HCT116 (cell line): ENCODE data around the gene THBS4. TPM values are rescaled to one million over a fixed set of nuclear protein-coding genes. Genes with fewer than 3 reads are reported as not detected.

Source experiments
- ATAC-seq: fragments of 200-7000 bp; cut with Tn5 transposase; 2 replicates; pipeline ENCODE4 v1.9.1; 2020; ENCODE audit warnings: mild to moderate bottlenecking, moderate library complexity
- BruUV-seq: library from RNA; stranded (reverse); fragments of 400-500 nt; replicated peaks from 2 replicates; lab custom pipeline; 2021; lab: Mats Ljungman, UMichigan
- CTCF ChIA-PET: fragments of 300-600 bp; sonication (Branson Sonifier 250); formaldehyde crosslinking; loops from one replicate; lab custom pipeline; 2021; ENCODE audit warnings: antibody characterized with exemption; lab: Charles Lee
- POLR2A ChIA-PET: fragments of 300-600, 350-600 bp; sonication (Branson Sonifier 250); formaldehyde crosslinking; loops from one replicate; lab custom pipeline; 2021; ENCODE audit warnings: antibody characterized with exemption; lab: Charles Lee
- RAD21 ChIA-PET, 2 experiments: fragments of 300-600 bp; sonication (Branson Sonifier 250); formaldehyde crosslinking; loops; one replicate each; lab custom pipeline; 2023; ENCODE audit warnings: low total read pairs in 2 of 2; ENCODE audit not compliant: uncharacterized antibody in 2 of 2, unreplicated experiment in 2 of 2, low non-redundant PET in 1 of 2; lab: Charles Lee
- DNase-seq: peaks from one replicate; pipeline ENCODE4 v3.0.0-alpha.2; 2010; ENCODE audit warnings: low read depth, low spot score
- H2AFZ ChIP-seq: fragments of 200-600 bp; shearing (Covaris generic), sonication (generic); 2 replicates; pipeline ENCODE4 v1.6.1; 2017; ENCODE audit warnings: low read depth, mixed run types, mixed read lengths, antibody characterized with exemption, low read length; ENCODE audit not compliant: poor library complexity, severe bottlenecking
- H3K27ac ChIP-seq: 2 replicates; pipeline ENCODE4 v1.5.1; 2012; ENCODE audit warnings: low read depth, low read length
- H3K27me3 ChIP-seq: fragments of 200-600 bp; sonication (generic); 2 replicates; pipeline ENCODE4 v1.6.1; 2016; ENCODE audit warnings: mixed run types, low read length, mixed read lengths; ENCODE audit not compliant: insufficient read depth
- H3K36me3 ChIP-seq, 2 experiments: fragments of 200-500 bp in 1 of 2; fragments of 200-600 bp in 1 of 2; sonication (Bioruptor generic) in 1 of 2; sonication (generic) in 1 of 2; 2 replicates each; pipeline versions ENCODE4 v1.5.1 to v1.6.1; 2014 to 2016; ENCODE audit warnings: low read length in 2 of 2, inconsistent platforms in 1 of 2, mixed read lengths in 1 of 2, mixed run types in 1 of 2; ENCODE audit not compliant: insufficient read depth in 2 of 2, control insufficient read depth in 1 of 2
- H3K4me1 ChIP-seq, 2 experiments: fragments of 200-600 bp in 1 of 2; sonication (generic) in 1 of 2; 2 replicates each; pipeline versions ENCODE4 v1.5.1 to v1.6.1; 2012 to 2017; ENCODE audit warnings: low read length in 2 of 2, inconsistent platforms in 1 of 2, mild to moderate bottlenecking in 1 of 2, mixed read lengths in 1 of 2, mixed run types in 1 of 2, moderate library complexity in 1 of 2; ENCODE audit not compliant: insufficient read depth in 2 of 2, control insufficient read depth in 1 of 2
- H3K4me2 ChIP-seq: fragments of 200-600 bp; sonication (generic); 2 replicates; pipeline ENCODE4 v1.6.1; 2017; ENCODE audit warnings: mixed run types, low read length, mixed read lengths
- H3K4me3 ChIP-seq, 2 experiments: fragments of 200-600 bp in 1 of 2; sonication (generic) in 1 of 2; replicated peaks in 1 of 2; 2 replicates each; pipeline ENCODE4 v1.5.1; 2011 to 2016; ENCODE audit warnings: low read length in 2 of 2, control low read depth in 1 of 2, low read depth in 1 of 2, mild to moderate bottlenecking in 1 of 2, mixed read lengths in 1 of 2, mixed run types in 1 of 2
- H3K79me2 ChIP-seq: fragments of 200-600 bp; sonication (generic); 2 replicates; pipeline ENCODE4 v1.6.1; 2017; ENCODE audit warnings: mild to moderate bottlenecking, mixed run types, low read length, moderate library complexity, mixed read lengths; ENCODE audit not compliant: insufficient read depth
- H3K9ac ChIP-seq: fragments of 200-600 bp; sonication (generic); 2 replicates; pipeline ENCODE4 v1.6.1; 2016; ENCODE audit warnings: low read length, mixed read lengths
- H3K9me2 ChIP-seq: fragments of 200-600 bp; sonication (generic), shearing (Covaris generic); 2 replicates; pipeline ENCODE4 v1.6.1; 2017; ENCODE audit warnings: mixed run types, mild to moderate bottlenecking, moderate library complexity; ENCODE audit not compliant: insufficient read depth
- H3K9me3 ChIP-seq, 2 experiments: fragments of 200-500 bp in 1 of 2; fragments of 200-600 bp in 1 of 2; sonication (Bioruptor generic) in 1 of 2; sonication (generic) in 1 of 2; 2 replicates each; pipeline ENCODE4 v1.6.1; 2014 to 2017; ENCODE audit warnings: low read length in 2 of 2, mixed read lengths in 2 of 2, inconsistent platforms in 1 of 2, low read depth in 1 of 2, mild to moderate bottlenecking in 1 of 2, mixed run types in 1 of 2, moderate library complexity in 1 of 2; ENCODE audit not compliant: control insufficient read depth in 1 of 2, insufficient read depth in 1 of 2
- H4K20me1 ChIP-seq: fragments of 200-600 bp; sonication (generic), shearing (Covaris generic); 2 replicates; pipeline ENCODE4 v1.6.1; 2017; ENCODE audit warnings: mixed run types, mild to moderate bottlenecking, moderate library complexity; ENCODE audit not compliant: insufficient read depth
- CEBPB ChIP-seq: IDR thresholded peaks from 2 replicates; pipeline ENCODE4 v1.6.1; 2012; ENCODE audit warnings: low read depth
- ELF1 ChIP-seq: IDR thresholded peaks from 2 replicates; pipeline ENCODE4 v1.6.1; 2012; ENCODE audit warnings: low read depth, borderline replicate concordance
- EZH2 ChIP-seq: fragments of 200-600 bp; sonication (generic); IDR thresholded peaks from 2 replicates; pipeline ENCODE4 v1.6.1; 2017; ENCODE audit warnings: antibody characterized with exemption, mixed run types
- POLR2AphosphoS5 ChIP-seq: IDR thresholded peaks from 2 replicates; pipeline ENCODE4 v1.6.1; 2011; ENCODE audit warnings: mild to moderate bottlenecking, low read depth, low read length, moderate library complexity
- RAD21 ChIP-seq: IDR thresholded peaks from 2 replicates; pipeline ENCODE4 v1.6.1; 2012; ENCODE audit warnings: low read depth, mild to moderate bottlenecking
- YY1 ChIP-seq: IDR thresholded peaks from 2 replicates; pipeline ENCODE4 v1.6.1; 2011; ENCODE audit warnings: low read length, low read depth, moderate library complexity, mild to moderate bottlenecking; ENCODE audit not compliant: insufficient replicate concordance; ENCODE audit errors: extremely low read depth
- intact Hi-C: fragments of 100-400 bp; cut with micrococcal nuclease; formaldehyde crosslinking; loops from 2 replicates; pipeline ENCODE4 v1.10.0; 2022
- total RNA-seq: library from RNA; stranded (reverse); gene quantifications from one replicate; pipeline ENCODE4 v1.2.1, GENCODE V29; 2021; ENCODE audit not compliant: unreplicated experiment
- TF ChIP-seq, protein P1 (sequence below), 3 experiments: fragments of 200-600 bp in 1 of 3; sonication (generic) in 1 of 3; IDR thresholded peaks in 2 of 3; conservative IDR thresholded peaks in 1 of 3; 2 replicates each; pipeline ENCODE4 v1.5.1; 2012 to 2017; ENCODE audit warnings: low read depth in 2 of 3, low read length in 2 of 3, antibody characterized with exemption in 1 of 3, borderline replicate concordance in 1 of 3, control low read depth in 1 of 3, mild to moderate bottlenecking in 1 of 3, mixed read lengths in 1 of 3, mixed run types in 1 of 3, moderate library complexity in 1 of 3; ENCODE audit not compliant: insufficient read depth in 1 of 3

Gene THBS4
- total RNA-seq, 1 experiment from 2014 or later, result 1.5 TPM

DNA sequence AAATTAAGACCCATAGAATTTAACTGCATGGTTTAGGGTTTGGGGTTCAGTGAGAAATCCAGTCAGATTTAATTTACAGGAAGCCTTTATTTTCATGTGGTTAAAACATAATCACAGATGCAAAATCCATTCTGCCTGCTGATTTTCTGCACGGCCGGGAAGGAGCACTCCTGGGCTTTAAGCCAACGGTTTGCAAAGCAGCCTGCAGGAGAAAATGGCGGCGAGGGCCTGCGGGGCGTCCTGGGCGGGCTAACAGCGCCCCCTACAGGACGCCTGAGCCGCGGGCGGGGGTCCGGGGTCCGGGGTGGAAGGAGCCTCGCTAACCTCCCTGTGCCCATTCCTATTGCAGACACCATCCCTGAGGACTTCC is 47.6 kb downstream of the THBS4 start:
- Histone ChIP-seq H3K79me2 (no peaks in the 10 kb centered on the region), H3K36me3 (no peaks in the 10 kb centered on the region), H3K4me1 (peaks cover 6 to 18% of the 10 kb centered on the region in 2 experiments; a peak in 2 of 4 replicates), H3K4me3 (peak overlapping the region in 1 of 2 experiments; percentile 23; a peak in 1 of 4 replicates), H3K27me3 (no peaks in the 10 kb centered on the region), H3K4me2 (peak overlapping the region; percentile 53), H3K9me3 (no peaks in the 10 kb centered on the region), H3K9me2 (no peaks in the 10 kb centered on the region), H2AFZ (peak overlapping the region; percentile 81), H3K27ac (no peak overlapping the region), H3K9ac (no peak overlapping the region), H4K20me1 (no peaks in the 10 kb centered on the region)
- no TSS peak for BruUV-seq
- intact Hi-C loops, result loop anchor here (1.0 to 5.0 kb wide), 4 partner anchors 157 to 1060 kb away; no protein-coding TSS in a partner anchor
- peak; percentile 22 for DNase-seq
- peak; percentile 74 for TF ChIP-seq RAD21
- no peak for TF ChIP-seq POLR2AphosphoS5
- TF ChIP-seq YY1, result peak; percentile 92
- no peak for TF ChIP-seq ELF1
- TF ChIP-seq, protein P1, sequence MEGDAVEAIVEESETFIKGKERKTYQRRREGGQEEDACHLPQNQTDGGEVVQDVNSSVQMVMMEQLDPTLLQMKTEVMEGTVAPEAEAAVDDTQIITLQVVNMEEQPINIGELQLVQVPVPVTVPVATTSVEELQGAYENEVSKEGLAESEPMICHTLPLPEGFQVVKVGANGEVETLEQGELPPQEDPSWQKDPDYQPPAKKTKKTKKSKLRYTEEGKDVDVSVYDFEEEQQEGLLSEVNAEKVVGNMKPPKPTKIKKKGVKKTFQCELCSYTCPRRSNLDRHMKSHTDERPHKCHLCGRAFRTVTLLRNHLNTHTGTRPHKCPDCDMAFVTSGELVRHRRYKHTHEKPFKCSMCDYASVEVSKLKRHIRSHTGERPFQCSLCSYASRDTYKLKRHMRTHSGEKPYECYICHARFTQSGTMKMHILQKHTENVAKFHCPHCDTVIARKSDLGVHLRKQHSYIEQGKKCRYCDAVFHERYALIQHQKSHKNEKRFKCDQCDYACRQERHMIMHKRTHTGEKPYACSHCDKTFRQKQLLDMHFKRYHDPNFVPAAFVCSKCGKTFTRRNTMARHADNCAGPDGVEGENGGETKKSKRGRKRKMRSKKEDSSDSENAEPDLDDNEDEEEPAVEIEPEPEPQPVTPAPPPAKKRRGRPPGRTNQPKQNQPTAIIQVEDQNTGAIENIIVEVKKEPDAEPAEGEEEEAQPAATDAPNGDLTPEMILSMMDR (IDR thresholded peaks at IDR 0.05 in 2 of 3, conservative IDR thresholded peaks at IDR 0.05 in 1 of 3; ENCODE audit: borderline replicate concordance in 1 of 3, insufficient read depth in 1 of 3, low read depth in 2 of 3, low read length in 2 of 3), result peak; percentile 52 to 95 (median 83); a peak in 5 of 6 replicates
- TF ChIP-seq CEBPB, result no peak
- TF ChIP-seq EZH2, result no peak
- RAD21 ChIA-PET, result interaction anchor here in 1 of 2 experiments (1.2 kb wide), 2 partner anchors 204 to 225 kb away, joined by 4 read pairs; no protein-coding TSS in a partner anchor
- POLR2A ChIA-PET, result no interaction called here
- peak; percentile 74 for ATAC-seq
- CTCF ChIA-PET, result interaction anchor here (0.8 to 3.3 kb wide), 17 partner anchors 9 to 1101 kb away, joined by 3 to 50 read pairs (median 4); no protein-coding TSS in a partner anchor
